ENCODE results near the gene CCDC177.

Gene CCDC177

DNA sequence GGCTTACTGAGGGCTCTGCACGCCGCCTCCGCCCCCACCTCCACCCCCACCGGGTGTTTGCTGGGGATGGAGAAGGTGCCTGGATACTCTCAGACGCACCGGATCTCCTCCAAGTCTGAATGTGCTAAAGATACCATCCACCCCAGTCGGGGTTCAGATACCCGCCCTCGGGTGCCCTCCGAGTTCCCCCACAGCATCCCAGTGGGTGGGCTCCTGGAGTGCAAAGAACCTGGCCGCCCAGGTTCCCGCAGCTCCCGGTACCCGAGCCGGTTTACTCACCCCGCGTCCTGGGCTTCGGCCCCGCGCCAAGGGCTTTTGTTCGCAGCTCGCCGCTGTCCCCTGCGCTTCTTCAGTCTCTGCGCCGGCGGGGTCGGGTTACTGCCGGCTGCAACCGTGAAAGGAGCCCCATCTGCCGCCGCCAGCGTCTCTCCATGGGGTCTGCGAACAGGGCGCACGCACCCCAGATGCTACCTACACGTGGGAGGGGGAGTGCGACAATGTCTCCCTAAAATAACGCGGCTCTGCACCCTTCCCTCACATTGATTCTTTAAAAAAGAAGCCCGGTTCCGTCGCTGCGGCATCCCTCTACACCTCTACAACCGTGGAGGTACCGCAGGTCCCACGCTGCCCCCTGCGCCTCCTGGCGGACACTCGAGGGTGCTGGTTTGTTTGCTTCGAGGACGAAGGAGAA is at the start of gene CCDC177:
Gene CCDC177 (minus strand): TSS at position 609 of the 691 bp plus-strand sequence. CDS start 1,249 bp downstream, outside the sequence.
- DNase-seq (ENCODE audit: low read depth, low spot score): peak; percentile 55

DNA sequence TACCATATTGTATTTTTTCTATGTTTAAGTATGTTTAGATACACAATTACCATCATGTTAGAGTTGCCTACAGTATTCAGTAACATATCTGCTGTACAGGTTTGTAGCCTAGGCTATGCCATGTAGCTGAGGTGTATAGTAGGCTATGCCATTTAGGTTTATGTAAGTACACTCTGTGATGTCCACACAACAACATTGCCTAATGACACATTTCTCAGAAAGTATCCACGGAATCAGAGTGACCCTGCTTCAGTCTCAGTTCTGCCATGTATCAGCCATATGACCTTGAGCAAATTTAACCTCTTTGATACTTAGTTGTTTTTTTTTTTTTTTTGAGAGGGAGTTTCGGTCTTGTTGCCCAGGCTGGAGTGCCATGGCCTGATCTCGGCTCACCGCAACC is 49.5 kb upstream of the CCDC177 start:
- DNase-seq (ENCODE audit: low read depth, low spot score): no peak

DNA sequence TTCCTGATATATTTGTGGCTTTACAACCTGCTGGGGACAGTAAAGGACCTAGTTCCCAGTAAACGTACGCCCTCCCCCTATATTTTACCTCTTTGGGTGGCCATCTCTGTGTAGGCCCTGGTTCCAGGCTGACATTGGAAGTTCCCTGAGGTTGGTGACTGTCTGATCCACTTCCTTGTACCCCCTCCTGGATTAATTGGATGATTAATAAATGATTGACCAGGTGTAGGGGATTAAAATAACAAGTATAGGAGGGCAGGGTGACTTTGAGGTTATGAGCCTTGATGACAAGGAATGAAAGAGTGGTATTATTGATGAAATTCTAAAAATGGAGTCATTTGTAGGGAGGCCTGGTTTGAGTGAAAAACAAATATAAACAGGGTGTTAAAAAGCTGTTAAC is 46.3 kb upstream of the CCDC177 start:
- DNase-seq (ENCODE audit: low read depth, low spot score): no peak

DNA sequence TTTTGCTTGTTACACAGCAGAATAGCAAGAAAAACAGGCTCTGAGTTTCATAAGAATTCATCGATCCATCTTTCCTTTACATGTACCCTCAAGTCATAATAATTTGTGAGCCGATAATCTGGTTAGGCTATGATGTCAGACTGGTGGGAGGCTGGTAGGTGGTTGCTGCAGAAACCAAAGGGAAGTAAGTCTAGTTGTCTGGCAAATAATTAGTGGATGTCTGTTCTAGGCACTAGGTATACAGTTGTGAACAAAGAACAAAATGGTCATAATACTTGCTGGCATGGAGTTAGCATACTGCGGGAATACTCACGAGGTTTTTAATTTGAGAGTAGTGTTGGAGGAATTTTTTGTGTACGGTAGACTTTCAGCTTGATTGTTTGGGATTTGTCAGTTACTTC is 45.5 kb upstream of the CCDC177 start:
- no peak for DNase-seq (ENCODE audit: low read depth, low spot score)

DNA sequence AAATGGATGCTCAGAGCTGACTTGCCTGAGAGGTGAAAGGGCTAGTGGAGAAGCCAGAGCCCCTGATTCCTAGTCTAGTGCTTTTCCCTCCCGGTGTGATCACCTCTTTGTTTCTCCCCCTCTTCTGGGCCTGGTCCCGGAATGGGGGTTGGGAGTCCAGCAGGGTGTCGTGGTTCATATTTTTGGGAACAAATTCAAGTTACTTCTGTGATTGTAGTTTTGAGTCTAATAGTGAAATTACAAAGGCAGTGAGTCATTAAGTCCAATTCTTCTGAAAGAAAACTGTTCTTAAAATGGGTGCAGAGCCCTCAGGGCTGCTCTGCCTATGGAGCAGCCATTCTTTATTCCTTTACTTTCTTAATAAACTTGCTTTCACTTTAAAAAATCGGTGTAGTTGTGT is 44.3 kb upstream of the CCDC177 start:
- no peak for DNase-seq (ENCODE audit: low read depth, low spot score)

DNA sequence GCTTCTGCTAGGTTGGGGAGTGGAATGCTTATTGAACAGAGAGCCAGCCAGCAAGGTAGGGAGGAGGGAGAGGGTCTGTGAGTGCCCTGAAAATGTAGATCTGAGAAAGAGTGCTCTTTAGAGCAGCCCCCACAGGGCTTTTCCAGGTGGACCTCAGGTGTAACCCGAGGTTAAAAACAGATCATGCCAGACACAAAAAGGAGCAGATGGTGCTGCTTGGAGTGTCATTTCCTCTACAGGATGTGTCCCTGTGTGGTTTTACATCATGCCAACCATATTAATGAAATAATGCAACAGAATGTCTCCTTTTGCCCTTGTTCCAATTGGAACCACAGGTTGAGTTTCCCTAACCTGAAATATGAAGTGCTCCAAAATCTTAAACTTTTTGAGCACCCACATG is 43.1 kb upstream of the CCDC177 start:
- DNase-seq (ENCODE audit: low read depth, low spot score): no peak

DNA sequence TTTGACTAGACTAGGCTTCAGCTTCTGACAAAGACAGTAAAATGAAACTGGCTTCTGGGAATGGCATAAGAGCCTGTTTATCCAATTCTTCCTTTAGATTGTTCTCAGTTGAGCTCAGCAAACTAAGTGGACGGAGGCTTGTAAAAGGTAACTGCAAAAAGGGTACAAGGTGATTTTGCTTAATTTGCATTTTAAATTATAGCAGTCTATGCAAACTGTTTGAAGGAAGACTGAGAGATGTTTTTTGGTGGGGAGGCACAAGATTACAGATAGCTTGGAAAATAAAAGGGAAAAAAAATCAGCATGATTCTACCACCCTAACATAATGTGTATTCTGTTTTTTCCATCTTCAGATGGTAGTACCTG is 41.7 kb upstream of the CCDC177 start:
- no peak for DNase-seq (ENCODE audit: low read depth, low spot score)

DNA sequence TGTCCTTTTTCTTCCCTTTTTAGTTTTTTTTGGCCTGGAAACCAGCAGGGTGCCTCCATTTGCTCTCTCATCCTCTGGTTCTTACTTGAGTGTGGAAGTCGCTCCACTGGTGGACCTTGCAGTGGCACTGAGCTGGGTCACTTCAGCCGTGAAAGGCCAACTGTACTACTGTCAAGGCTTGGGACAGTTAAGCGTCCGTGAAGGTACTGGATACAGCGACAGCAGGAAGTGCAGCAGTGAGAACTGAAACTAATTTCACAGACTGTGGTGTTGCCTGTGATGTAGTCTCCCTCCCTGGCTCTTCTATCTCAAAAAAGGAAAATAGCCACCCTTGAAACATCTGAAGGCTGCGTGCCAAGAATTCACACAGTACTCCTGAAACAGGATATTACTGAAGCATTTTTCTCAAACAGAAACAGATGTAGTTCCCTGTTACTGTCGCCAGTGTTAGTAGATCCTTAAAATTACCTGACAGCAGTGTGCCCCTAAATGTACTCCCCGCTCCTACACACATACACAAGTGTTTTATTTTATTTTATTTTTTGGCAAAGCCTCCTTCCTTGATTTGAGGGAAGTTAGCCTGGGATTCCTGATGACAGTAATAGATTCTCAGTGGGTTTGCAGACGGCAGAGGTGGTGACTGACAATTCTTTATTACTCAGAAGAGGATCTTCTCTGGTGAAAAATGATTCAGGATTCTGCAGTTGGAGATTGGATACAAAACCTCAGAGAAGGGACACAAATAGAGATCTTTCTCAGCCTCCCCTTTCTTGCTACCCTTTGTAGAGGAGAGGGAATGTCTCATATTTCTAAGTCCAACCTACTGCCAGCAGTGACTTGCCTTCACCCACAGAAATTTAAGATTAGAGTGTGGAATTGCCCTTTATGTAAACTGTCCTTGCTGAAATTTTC is 41.1 kb upstream of the CCDC177 start:
- no peak for DNase-seq (ENCODE audit: low read depth, low spot score)

DNA sequence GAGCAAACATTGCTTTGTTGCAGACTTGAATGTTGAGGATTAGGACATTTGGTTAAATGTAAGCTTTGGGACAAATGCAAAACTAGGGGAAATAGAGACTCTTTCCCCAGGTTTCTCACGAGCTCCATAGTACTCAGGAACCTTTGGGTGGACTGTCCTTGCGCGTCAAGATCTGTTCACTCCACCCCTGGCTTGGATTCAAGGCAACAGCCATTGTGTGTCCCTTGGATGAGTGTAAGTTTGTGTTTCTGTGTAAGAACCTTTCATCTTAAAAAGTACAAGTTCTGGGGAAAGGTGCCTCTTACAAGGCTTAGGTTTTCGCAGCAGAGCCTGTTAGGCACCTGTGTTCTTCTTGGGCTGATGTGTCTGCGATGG is 40.4 kb upstream of the CCDC177 start:
- no peak for DNase-seq (ENCODE audit: low read depth, low spot score)

DNA sequence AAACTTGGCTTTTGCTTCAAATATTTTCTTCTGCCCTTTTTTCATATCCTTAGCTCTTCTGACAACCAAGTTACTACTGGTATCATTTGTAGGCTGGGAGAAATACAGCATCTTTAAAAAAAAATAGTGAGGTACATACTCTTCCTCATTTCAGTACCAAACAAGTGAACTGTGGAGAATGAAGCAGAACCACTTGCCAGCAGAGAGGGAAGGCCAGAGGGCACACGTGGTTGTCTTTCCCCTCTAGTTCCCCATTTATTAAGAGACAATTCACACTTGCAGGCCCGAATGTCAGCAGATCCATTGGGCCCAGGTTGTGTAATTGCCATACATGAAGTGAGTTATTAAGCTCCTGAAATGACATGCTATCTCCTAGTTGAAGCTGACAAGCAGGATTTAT is 39.9 kb upstream of the CCDC177 start:
- DNase-seq (ENCODE audit: low read depth, low spot score): no peak

DNA sequence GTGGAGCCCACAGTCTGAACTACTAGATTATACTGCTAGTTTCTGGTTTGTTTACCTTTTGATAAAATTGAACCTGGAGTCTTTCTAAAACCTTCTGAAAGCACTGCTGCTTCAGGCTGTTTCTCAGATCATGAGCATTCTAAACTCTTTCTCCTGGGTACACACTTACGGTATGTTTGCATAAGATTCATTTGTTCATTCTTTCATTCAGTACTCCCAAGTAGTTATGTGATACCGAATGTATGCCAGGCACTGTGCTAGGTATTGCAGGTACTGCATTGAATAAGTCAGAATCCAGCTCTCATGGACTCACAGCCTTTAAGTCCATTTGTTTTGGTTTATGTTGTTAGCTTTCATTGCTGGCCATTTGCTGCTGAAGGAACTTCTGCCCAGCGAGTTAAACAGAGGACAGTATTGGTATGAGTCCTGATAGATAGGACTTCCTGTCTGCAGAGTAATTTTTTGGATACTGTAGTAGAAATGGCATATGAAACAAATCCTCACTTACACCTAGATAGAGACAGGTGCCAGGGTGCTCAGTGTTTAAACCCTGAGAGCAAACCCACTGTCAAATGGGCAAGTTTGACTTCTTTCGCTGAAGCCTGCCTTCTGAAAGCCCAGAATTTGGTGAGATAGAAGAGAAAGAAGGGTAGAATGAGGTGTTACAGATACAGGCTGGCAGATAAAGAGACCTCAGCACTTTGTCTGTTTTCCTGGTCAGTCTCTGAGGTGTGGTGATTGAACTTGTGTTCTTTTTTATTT is 38.8 kb upstream of the CCDC177 start:
- DNase-seq (ENCODE audit: low read depth, low spot score): no peak

DNA sequence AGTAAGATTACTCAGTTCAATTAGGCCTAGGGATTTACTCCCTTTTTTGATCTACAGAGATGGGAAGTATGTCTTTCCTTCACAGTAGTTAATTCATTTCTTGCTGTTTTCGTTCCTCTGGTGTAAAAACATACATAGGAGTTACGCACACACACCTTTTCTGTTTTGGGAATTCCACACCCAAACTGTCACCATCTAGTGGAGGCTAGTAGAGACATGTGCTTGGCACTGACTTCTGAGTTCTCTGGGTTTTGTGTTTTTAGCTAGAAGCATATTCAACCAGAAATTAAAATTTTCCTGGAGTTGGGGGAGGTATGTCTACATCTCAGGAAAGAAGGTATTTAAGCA is 38.1 kb upstream of the CCDC177 start:
- DNase-seq (ENCODE audit: low read depth, low spot score): no peak

DNA sequence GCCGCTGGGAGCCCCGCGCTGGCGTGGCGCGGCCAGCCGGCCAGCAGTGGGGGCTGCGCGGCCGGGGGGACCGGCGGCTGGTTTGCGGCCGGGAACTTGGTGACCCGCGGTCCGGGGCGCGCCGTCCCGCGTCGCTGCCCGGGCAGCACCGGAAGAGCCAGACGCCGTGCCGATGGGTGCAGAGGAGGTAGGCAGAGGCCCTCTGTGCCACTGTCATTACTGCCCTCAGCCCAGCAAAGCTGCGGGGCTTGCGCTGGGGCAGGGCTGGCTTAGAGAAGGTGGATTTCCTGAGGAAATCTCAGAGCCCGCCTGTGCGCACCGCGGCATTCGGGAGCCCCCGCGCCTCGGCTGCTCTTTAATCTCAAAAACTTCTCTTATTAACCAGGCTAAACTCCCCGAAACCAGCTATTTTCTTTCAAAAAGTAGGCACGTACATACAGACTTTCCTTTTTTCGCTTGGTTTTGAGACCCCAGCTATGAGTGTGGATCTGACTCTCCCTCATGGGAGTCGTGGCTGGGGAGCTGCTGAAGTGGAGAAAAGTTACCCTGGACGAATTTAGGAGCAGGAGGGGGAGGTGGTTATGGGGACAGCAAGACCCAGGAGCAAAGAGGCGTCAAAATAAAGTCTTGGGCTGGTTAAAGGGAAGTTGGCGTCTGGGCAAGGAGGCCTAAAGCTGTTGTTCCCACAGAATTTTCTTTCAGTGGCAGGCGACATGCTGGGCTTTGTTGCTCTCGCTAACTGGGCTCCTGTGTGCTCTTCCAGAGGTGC is 37.5 kb upstream of the CCDC177 start:
- DNase-seq (ENCODE audit: low read depth, low spot score): no peak

DNA sequence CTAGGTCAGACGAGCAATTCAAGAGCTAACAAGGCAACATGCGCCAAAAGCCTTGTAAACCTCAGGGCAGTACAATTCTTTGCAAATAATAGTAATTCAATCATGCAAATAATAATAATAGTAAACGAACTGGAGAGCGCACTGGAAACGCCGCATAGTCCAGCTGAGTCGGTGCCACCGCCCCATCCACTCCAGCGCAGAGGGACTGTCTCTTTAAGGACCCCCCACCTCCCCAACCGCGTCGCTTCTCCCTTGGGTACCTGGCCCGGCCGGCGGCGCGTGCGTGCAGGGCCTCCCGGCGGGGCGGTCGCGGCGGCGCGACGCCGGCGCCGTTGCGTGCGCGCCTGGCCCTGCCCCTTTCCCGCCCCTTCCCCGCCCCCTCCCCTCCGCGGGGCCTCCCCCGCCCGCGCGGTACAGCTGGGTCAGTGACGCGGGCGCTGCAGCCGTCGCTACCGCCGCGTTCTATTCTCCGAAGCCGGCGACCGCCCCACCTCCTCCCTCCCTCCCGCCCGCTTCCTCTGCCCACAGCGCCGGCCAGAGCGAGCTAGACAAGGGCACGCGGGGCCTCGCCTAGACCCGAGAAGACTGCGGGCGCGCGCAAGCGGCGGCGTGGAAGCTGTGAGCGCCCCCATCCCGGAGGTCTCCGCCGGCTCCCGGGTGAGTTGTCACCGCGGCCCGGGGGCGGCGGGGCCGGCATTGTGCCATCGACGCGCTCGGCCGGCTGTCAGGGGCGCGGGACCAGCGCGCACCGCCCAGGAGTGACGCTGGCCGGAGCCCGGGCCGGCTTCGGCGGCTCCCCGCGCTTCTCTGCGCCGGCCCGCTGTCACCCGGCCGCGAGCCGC is 36.7 kb upstream of the CCDC177 start, which contains the start of gene SUSD6:
Gene SUSD6 (plus strand): TSS at position 425 of the 842 bp plus-strand sequence. CDS start 46,997 bp downstream, outside the sequence.
- peak; percentile 83 for DNase-seq (ENCODE audit: low read depth, low spot score)

DNA sequence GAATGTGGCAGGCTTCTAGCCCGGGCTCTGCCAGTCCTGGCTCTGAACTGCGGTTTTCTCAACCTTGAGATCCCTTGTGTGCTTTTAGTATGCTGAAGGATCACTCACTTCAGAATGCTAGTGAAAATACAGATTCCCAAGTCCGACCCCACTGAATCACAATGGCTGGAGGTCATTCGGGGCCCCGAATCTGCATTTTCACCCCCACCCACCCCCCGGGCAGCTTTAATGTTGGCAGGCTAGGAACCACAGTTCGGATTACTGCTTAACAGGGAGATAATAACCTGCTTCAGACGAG is 36.2 kb upstream of the CCDC177 start:
- no peak for DNase-seq (ENCODE audit: low read depth, low spot score)

DNA sequence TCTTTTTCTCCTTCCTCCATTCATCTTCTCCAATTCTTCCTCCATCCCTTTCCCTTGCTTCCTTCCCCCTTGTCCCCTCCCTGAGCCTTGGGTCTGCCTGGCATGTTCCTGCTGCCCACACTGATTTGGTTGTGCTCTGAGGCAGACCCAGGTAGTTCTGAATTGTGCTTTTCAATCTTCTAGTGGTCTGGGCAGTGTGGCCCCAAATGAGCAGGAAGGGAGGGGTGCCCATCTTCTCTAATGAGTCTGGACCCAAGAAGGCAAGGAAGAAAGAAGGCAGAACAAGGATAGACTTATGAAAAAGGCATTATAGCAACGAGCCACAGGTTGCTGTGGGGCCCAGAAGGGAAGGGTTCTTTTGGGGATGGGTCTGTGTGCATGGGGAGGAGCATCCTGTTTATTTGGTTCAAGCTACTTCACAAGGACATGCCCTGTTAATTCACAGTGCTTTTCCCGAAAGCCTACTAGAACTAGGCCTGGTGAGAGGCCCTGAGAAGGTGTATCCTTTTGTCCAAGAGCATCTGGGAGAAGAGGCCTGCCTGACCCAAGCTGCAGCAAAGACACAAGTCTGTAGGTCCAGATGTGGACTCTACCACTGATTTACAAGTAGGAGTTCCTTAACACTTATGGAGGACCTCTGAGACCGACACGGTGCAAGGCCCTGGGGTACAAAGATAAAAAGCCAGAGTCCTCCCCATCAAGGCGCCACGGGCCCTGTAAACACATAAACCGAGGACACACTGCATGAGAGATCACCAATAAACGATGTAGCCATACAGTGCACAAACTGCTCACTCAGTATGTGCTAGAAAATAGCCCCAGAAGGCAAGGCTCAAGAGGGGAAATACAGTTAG is 35.6 kb upstream of the CCDC177 start:
- no peak for DNase-seq (ENCODE audit: low read depth, low spot score)

DNA sequence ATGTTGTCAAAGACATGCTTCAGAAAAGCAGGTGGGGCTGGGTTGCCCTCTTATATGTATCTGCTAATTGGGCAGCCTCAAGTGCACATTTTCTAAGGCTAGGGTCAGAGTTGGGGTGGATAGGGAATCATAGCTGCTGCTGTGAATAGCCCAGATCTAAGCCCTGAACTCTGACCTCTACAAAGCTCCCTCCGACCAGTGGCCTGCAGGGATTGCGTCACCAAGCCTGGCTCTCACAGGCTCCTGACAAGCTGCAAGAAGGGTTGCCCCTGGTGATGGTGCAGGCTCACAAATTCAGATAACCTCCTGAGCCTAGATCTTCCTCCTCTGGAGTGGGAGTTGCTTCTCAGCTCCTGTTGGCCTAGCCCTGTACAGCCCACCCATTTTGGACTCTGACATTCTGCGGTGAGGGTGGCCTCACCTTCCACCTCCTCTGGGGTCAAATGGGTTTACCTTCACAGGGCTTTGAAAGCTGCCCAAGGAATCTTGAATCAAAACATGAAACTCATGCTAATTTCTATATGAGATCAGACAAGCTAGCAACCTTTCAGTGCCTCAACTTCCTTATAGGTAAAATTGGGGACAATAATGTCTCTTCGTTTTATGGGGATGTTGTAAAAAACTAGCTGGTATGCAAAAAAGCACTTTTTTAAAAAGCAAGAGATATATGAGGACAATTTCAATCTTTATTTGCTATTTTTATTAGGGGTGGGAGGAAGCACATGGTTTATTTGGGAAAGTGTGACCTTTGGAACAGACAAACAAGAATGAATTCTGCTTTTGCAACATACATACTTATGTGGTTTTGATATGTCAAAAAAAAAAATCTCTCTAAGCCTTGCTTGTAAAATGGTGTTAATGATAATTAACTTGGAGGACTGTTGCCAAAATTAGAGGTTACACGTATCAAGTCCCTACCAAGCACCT is 31.9 kb upstream of the CCDC177 start:
- no peak for DNase-seq (ENCODE audit: low read depth, low spot score)

DNA sequence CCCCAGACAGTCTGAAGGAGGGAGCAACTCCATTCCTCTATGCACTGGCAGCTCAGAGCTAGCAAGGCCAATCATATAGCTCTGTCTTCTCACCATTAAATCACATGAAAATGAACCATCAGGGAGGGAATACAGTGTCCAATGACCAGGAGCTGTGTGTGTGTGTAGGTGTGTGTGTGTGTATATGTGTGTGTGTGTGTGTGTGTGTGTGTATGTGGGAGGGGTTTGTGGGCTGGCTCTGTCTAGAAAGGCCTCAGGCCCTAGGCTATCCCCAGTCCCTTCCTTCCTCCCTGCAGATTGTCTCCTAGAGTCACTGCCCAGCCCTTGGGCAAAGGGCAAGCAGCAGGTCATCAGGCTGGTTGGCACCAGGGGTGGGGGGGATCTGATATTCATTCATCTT is 31.1 kb upstream of the CCDC177 start:
- DNase-seq (ENCODE audit: low read depth, low spot score): no peak

Measured in activated naive CD8-positive, alpha-beta T cell treated with anti-CD3 and anti-CD28 coated beads, Interleukin-2, amount 50 U/mL, for 16 hours (primary cell).